H1 (cell line): ENCODE results near the gene KIAA0513. TPM values are rescaled to one million over a fixed set of nuclear protein-coding genes. Genes with fewer than 3 reads are reported as not detected.

Source experiments
- HDAC2 ChIP-seq, 2 experiments: fragments of 300-600 bp in 1 of 2; sonication (generic) in 1 of 2; IDR thresholded peaks; 2 replicates each; pipeline ENCODE4 v1.6.1; 2011 to 2012; ENCODE audit warnings: low read depth in 2 of 2, low read length in 2 of 2, mild to moderate bottlenecking in 2 of 2, moderate library complexity in 2 of 2, borderline replicate concordance in 1 of 2, inconsistent platforms in 1 of 2
- MAFK ChIP-seq: IDR thresholded peaks from 2 replicates; pipeline ENCODE4 v1.6.1; 2012; ENCODE audit warnings: low read depth, mild to moderate bottlenecking, improper control_type of control experiment, low read length
- RBBP5 ChIP-seq: IDR thresholded peaks from 2 replicates; pipeline ENCODE4 v1.7.1; 2012; ENCODE audit warnings: low read depth, mild to moderate bottlenecking, inconsistent platforms, low read length, moderate library complexity, borderline replicate concordance
- RFX5 ChIP-seq: IDR thresholded peaks from 2 replicates; pipeline ENCODE4 v1.6.1; 2011; ENCODE audit warnings: low read depth, low read length, improper control_type of control experiment, borderline replicate concordance
- SAP30 ChIP-seq: fragments of 300-600 bp; sonication (generic); IDR thresholded peaks from 2 replicates; pipeline ENCODE4 v1.7.1; 2012; ENCODE audit warnings: low read length, moderate library complexity, mild to moderate bottlenecking, inconsistent platforms; ENCODE audit not compliant: insufficient read depth, insufficient replicate concordance
- polyA plus RNA-seq, 7 experiments: library from polyadenylated mRNA; depleted of rRNA in 3 of 7; stranded (reverse) in 5 of 7; unstranded in 2 of 7; fragments of >200 nt in 5 of 7; fragments of 200-250 nt in 2 of 7; gene quantifications; 1 replicate in 5 of 7; 2 replicates in 1 of 7; 4 replicates in 1 of 7; pipeline versions ENCODE4 v1.2.1 to v1.2.3, GENCODE V29; 2011 to 2013; ENCODE audit warnings: missing spikeins in 2 of 7, mixed read lengths in 2 of 7
- total RNA-seq: library from RNA; stranded (reverse); fragmentation: NEBNext Ultra II Directional; extraction: Animal tissue kit (Norgen Biotek cat#: 25700); gene quantifications from 2 replicates; pipeline ENCODE4 v1.2.1, GENCODE V29; 2021

The KIAA0513 gene
- total and polyA plus RNA-seq, 2 of the 8 experiments (the other 6 are each of a cell fraction or from before 2014, with no cell fraction given): 2.1 to 6.1 TPM

DNA sequence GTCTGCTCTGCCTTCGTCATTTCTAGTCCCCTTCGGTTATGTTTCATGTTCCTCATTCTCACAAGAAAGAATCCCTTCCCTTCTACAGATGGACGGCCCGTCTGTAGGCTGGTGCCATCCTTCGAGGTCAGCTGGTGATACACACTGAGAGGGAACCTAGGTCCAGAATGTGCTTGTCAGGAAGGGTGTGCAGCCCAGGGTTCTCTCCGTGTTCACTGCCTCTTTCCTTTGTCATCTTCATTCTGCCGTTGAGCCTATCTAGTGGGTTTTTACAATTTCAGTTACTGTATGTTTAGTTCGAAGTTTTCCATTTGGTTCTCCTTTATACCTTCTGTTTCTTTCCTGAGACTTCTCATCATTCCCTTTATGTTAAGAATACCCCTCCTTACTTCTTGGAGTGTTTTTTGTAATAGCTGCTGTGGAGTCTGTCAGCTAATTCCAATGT, 18.9 kb downstream of the KIAA0513 start (continued):
- TF ChIP-seq MAFK (no peak), RFX5 (no peak), RBBP5 (no peak), SAP30 (no peak), HDAC2 (IDR thresholded peaks at IDR 0.05; ENCODE audit: borderline replicate concordance in 1 of 2, low read depth in 2 of 2, low read length in 2 of 2) (no peak)
